Suprapubic skin (tissue), 4 donors: ENCODE measurements around the gene GNAQ.

Source experiments
- POLR2A ChIP-seq, 2 donors: fragments of 450-650 bp; IDR thresholded peaks; one replicate each; pipeline ENCODE4 v1.6.1; 2017; ENCODE audit warnings: antibody characterized with exemption in 2 of 2, mild to moderate bottlenecking in 2 of 2, moderate library complexity in 2 of 2
- POLR2AphosphoS5 ChIP-seq, 3 donors: sonication (generic); formaldehyde crosslinking; IDR thresholded peaks; one replicate each; pipeline ENCODE4 v1.6.1; 2017; ENCODE audit warnings: antibody characterized with exemption in 3 of 3
- TF ChIP-seq, protein P1 (sequence below), 2 donors: fragments of 200-600 bp in 1 of 2; fragments of 450-650 bp in 1 of 2; sonication (generic) in 1 of 2; IDR thresholded peaks; one replicate each; pipeline ENCODE4 v1.5.1; 2016 to 2019; ENCODE audit warnings: antibody characterized with exemption in 2 of 2, mild to moderate bottlenecking in 1 of 2, moderate library complexity in 1 of 2

DNA sequence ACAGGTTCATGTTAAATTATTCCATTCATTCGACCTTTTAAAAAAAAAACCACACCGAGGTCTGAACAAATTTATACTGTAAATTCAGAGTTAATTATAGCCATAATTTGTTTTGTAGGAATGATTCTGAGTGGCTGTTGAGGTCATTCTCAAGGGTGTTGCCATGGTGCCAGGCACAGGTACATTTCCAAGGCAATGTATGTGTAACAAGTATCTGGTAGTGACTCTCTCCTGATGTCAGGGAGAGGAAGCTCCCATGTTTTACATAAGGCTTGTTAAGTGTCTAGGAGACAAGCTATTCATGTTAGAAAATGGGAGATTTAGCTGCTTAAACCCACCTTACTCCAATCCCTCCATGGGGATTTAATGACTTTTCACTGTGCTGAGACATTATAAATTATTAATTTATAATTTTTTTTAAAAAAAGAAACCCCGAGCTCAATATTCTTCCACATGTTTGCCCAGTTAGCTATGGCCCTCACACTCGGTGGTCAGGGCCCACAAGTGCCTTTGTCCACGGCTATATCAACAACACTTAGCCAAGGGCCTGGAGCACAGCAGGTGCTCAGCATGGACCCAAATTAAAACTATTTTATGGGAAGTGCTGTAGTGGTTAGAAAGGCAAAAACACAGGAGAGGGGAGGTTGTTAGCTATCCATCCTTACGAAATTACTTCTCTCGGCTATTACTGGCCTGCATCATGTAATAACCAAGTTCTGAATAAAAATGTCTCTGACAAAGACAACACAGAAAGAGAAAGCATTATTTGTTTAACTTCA, 228.9 kb downstream of the GNAQ start:
- TF ChIP-seq, protein P1, sequence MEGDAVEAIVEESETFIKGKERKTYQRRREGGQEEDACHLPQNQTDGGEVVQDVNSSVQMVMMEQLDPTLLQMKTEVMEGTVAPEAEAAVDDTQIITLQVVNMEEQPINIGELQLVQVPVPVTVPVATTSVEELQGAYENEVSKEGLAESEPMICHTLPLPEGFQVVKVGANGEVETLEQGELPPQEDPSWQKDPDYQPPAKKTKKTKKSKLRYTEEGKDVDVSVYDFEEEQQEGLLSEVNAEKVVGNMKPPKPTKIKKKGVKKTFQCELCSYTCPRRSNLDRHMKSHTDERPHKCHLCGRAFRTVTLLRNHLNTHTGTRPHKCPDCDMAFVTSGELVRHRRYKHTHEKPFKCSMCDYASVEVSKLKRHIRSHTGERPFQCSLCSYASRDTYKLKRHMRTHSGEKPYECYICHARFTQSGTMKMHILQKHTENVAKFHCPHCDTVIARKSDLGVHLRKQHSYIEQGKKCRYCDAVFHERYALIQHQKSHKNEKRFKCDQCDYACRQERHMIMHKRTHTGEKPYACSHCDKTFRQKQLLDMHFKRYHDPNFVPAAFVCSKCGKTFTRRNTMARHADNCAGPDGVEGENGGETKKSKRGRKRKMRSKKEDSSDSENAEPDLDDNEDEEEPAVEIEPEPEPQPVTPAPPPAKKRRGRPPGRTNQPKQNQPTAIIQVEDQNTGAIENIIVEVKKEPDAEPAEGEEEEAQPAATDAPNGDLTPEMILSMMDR (IDR thresholded peaks at IDR 0.05): no peak
- TF ChIP-seq POLR2A (IDR thresholded peaks at IDR 0.05) (no peak), POLR2AphosphoS5 (IDR thresholded peaks at IDR 0.05) (no peak)
